GM15510 (cell line): ENCODE data around the gene DYNLL2.

ENCODE experiments used
- POLR2A ChIP-seq: IDR thresholded peaks from 3 replicates; pipeline ENCODE4 v1.6.1; 2011; ENCODE audit warnings: borderline replicate concordance; ENCODE audit not compliant: insufficient read length; ENCODE audit errors: extremely low read depth

Gene DYNLL2

DNA sequence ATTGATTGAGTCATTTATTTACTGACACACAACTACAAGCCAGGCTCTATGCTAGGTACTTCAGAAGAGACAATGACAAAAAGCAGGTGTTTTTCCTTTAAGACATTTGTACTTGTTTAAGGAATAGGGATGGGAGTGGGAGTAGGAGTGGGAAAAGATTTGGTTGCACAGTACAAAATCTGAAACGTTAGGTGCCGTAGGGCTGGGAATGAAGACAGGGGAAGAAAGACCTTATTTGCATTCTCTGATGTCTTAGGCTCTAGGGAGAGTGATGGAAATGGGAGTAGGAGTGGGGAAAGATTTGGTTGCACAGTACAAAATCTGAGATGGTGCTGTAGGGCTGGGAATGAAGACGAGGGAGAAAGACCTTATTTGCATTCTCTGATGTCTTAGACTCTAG, 36.3 kb downstream of the DYNLL2 start:
- TF ChIP-seq POLR2A: no peak

DNA sequence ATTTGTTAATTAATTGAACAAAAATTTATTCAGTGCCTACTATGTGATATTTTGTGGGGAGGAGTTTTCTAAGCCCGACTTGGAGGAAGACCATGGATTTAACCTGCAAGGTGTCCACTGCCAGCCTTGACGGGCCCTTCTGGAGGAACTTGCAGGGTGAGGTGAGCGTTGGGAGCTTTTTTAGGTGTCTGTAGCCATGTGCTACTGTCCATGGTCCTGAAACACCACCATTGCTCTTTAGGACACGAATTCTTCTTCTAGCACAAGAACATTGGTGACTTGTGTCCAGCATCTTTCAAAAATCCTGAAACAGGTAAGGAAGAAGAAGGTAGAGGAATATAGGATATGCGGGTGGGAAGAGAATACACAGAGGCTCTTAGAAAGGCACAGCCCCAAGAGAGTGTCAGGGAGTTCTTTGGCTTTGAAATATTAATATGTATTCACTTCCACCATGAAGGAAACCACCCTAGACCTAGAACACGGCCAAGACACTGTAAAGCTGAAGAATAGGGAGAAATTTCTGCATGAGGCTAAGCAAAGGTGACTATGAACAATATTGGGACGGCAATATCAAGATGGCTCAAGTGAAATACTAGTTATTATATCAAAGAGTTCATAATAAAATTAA, 37.1 kb downstream of the DYNLL2 start:
- TF ChIP-seq POLR2A: no peak

DNA sequence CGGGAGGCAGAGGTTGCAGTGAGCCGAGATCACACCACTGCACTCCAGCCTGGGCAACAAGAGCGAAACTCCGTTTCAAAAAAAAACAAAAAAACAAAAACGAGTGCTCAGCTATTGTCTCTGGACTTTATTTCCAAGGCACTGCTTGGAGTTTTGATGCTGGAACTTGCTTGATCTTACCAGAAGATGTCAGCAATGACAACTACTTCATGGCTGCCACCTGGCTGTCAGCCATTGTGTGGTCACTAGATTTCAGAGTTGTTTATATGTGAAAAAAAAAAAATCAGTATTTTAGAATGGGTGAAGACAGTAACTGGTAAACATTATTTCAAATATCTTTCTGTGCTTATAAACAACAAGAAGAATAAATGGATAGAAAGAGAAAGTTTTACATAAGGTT, 38.7 kb downstream of the DYNLL2 start:
- TF ChIP-seq POLR2A: no peak

DNA sequence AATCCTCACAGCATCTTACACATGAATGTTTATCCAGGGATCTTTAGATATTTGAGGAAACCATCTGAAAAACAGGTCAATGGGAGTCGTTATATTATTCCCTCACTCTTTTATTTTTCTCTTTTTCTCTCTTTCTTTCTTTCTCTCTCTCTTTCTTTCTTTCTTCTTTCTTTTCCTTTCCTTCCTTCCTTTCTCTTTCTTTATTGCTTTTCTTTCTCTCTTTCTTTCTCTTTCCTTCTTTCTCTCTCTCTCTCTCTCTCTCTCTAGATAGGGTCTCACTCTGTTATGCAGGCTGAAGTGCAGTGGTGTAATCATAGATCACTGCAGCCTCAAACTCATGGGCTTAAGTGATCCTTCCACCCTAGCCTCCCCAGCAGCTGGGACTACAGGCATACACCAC, 44.6 kb downstream of the DYNLL2 start:
- TF ChIP-seq POLR2A: no peak

DNA sequence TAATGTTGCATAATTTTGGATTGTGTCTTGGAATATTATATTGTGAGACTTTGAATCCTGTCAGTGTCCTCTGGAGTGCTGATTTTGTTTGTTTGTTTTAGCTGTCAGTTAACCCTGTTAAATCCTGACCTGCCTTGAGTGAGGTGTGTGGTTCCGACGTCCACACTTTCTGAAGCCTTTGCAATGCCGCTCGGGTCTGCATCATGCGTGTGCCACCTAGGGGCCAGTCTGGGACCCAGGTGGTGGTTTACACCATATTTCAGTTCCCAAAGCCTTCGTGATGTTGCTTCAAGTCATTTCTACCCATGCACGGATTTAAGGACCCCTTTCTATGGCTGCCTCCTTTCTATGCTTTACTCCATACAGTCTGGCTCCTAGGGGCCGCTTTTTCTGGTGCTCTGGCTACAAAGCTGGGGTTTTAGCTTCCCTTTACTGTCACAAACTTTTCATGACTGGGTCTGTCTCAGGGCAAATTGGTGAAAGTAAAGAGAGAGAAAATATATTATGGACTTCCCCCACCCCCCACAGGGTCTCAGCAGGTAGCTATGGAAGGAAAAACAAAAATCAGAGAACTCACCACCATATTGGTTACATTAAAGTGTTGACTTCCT, 53.6 kb downstream of the DYNLL2 start:
- TF ChIP-seq POLR2A: no peak

DNA sequence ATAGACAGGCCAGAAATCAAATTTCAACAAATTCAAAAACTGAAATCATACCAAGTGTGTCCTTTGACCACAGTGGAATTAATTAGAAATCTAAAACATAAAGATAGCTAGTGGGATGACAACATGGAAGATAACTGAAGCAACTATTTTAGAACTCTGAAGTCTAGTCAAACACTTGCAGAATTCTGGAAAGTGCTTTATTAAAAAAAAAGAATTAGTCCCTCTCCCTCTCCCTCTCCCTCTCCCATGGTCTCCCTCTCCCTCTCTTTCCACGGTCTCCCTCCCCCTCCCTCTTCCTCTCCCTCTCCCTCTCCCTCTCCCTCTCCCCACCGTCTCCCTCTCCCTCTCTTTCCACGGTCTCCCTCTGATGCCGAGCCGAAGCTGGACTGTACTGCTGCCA, 58.3 kb downstream of the DYNLL2 start:
- no peak for TF ChIP-seq POLR2A

DNA sequence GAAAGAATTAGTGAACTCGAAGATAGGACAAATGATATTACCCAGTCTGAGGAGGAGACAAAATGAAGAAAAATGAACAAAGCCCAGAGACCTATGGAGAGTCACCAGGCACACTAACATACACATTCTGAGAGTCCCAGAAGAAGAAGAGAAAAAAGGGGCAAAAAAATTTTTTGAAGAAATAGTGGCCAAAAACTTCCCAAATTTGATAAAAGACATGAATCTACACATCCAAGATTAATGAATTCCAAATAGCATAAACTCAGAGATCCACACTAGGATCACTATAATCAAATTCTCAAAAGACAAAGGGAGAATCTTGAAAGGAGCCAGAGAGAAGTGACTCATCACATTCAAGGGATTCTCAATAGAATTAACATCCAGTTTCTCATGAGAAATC, 61.6 kb downstream of the DYNLL2 start:
- no peak for TF ChIP-seq POLR2A
